HG02840 (cell line): ENCODE measurements around the gene CA10.

Source experiments
- ATAC-seq: cut with Tn5 transposase; IDR thresholded peaks from one replicate; pipeline ENCODE4 v1.9.1; 2021; ENCODE audit warnings: mild to moderate bottlenecking, moderate library complexity, moderate number of reproducible peaks; ENCODE audit not compliant: unreplicated experiment, low FRiP score

Gene CA10

GRCh38 chr17:51820766-51821165, 337.7 kb downstream of the CA10 start:
- ATAC-seq: no peak

DNA sequence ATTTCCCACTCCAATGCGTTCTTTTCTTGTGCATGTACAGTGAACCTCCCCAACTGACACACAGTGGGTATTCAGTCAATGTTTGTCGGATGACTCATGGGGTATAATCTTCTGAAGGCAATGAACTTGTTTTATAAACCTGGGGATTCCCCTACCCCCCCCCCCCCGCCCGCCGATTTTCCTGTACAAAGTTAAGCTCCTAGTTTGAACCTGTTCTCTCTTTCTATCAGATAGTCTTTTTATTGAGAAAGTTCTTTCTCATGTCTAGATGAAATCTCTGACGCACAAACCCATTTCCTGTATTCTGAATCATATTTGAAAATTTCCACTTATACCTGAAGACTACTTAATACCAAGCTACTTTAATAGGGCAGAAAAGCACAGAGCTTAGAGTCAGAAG, 338.3 kb downstream of the CA10 start:
- ATAC-seq: no peak

DNA sequence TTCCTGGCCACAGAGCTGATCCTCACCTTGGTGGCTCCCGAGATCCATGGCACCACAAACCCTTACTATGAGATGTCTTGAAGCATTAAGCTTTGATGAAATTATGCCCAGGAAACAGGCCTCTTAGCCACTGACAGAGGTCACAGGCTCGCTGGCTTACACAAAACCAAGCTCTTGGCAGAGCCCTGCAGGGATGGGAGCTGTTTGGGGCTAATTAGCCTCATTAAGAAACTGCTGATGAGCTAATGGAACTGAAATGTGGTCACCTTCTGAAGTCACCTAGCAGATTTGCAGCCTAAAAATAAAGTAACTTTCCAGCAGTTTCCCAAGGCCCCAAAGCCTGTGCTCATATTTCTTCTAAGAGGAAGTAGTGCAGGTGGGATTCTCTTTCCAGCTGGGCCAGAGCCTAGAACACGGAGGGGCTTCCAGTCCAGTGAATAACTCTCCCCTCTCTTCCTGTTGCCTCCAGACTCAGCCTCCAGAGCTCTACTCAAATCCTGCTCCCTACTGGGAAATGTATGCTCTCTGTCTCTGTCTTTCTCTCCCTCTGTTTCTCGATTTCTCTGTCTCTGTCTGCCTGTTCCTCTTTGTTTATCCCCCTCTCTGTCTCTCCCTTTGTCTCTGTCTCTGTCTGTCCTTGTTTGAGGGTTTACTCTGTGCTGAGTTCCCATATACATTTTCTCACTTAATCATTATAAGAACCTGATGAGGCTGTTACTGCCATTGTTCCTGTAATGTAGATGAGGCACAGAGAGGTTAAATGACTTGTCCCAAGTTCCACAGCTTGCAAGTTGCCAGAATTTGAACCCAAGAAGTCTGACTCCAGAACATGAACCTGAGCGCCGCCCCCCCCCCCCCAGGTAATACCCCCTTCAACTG, 338.9 kb downstream of the CA10 start:
- ATAC-seq: no peak

DNA sequence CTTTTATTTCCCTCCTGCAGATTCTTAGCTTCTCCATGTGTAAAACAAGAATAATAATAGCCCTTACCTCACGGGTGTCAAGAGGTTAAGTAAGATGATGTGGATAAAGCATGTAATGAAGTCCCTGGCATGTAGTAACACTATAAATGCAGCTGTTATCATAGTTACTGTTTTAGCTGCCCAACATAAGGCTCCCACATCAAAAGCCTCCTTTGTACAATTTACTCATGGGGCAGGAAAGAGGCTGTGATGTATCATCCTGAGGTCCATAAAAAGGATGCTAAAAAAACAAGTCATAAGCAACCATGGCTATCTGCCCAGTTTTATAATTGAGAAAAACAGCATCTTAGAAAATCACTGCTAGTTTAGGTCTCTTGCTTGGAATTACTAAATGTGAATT, 339.7 kb downstream of the CA10 start:
- no peak for ATAC-seq

GRCh38 chr17:51817955-51818354, 340.6 kb downstream of the CA10 start:
- no peak for ATAC-seq

GRCh38 chr17:51817117-51817516, 341.4 kb downstream of the CA10 start:
- no peak for ATAC-seq

- no peak for ATAC-seq
These were observed 343.4 kb downstream of the CA10 start for GRCh38 chr17:51815097-51815496.

GRCh38 chr17:51814521-51814920, 344.0 kb downstream of the CA10 start:
- ATAC-seq: no peak

DNA sequence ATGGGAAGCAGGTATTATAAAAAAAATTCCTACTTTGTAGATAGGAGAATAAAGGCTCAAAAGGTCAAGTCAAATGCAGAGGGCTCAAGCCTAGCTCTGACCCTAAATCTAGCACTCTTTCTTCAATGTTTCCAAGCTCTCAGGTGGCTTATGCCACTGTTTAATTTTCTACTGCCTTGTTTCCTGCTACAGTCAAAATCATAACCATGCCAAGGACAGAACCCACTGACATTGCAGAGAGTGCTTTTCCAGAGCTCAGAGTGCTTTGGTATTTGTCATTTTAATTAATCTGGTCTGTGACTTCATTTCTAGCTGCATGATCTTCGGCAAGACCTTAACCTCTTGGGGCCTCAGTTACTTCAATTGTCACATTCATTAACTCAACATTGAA, 344.7 kb downstream of the CA10 start:
- no peak for ATAC-seq

DNA sequence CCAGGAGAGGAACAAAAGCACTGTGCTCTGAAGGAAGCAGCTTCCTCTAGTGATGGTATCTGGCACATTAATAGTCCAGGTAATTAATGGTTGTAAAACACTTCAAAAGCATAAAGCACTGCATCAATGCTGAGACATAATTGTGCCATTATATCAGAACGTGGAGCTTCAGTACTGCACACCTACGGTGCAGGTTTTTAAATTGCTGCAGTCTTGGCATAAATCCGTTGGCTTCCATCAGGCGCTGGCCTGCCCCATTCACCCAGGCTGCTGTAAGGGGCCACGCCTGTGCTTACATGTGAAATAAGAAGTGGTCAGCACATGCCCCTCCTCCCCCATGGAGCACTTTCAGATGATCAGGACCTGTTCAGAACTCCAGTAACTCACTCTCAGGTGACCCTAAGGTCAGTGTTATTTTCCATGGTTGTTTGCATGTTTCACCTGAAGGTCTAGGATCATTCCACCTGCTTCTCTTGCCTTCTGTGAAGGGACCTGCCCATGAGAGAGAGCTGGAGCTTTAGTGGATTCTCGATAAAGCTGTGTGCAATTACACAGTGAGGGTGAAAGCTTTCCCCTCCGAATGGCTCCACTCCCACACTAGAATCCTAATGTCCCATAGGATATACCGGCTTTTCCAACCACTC, 345.3 kb downstream of the CA10 start:
- ATAC-seq: no peak

DNA sequence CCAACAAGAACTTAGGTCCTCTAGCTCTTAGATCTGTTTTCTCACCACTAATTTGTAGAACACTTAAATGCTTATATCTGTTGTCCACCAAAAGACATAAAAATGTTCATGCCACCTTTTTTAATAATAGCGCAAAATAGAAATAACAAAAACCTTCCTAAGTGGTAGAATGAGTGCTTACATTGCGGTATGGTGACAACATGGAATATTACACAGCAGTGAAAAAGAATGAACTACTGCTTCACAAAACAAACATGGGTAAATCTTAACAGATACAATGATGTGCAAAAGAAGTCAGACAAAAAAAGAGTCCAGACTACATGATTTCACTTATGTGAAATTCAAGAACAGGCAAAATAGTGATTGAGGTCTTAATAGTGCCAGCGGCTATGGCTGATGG, 351.1 kb downstream of the CA10 start:
- no peak for ATAC-seq

DNA sequence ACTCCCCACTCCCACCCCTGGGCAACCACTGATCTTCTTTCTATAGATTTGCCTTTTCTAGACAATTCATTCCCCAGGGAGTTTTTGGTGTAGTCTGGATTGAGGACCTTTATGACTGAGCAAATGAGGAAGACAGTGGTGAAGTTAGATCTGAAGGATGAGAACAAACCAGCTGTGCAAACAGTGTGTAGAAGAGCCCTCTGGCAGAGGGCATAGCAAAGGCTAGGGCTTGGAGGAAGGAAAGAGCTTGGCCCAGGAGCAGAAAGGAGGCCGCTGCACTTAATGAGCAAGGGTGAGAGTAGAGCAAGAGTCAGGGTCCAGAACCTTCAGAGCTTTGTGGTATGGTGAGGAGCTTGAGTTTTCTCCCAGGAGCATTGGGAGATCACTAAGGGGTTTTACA, 352.7 kb downstream of the CA10 start:
- no peak for ATAC-seq

- no peak for ATAC-seq
These were observed 353.3 kb downstream of the CA10 start for GRCh38 chr17:51805185-51805584.

GRCh38 chr17:51803161-51803560, 355.4 kb downstream of the CA10 start:
- ATAC-seq: no peak

DNA sequence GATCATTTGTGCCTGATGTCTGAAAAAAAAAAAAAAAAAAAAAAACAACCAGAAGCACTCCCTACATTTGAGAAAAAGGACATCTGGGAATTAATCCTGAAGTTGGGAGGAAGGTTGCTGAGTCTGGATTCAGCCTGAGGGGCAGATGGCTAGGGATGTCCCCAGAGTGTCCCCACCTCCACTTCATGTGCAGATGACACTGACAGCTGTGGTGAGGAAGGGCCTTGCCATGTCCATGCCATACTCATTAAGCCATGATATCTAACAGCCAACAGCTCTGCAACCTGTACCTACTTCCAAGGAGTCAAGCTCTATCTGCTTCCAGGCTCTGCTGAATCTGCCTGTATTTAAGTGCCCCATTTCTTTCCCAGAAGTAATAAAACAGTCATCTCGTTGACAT, 356.0 kb downstream of the CA10 start:
- no peak for ATAC-seq

- ATAC-seq: no peak
These were observed 356.9 kb downstream of the CA10 start for GRCh38 chr17:51801626-51802025.

- no peak for ATAC-seq
These were observed 358.5 kb downstream of the CA10 start for GRCh38 chr17:51799981-51800380.

- no peak for ATAC-seq
These were observed 359.3 kb downstream of the CA10 start for GRCh38 chr17:51799240-51799639.

GRCh38 chr17:51797150-51797549, 361.4 kb downstream of the CA10 start:
- ATAC-seq: no peak

DNA sequence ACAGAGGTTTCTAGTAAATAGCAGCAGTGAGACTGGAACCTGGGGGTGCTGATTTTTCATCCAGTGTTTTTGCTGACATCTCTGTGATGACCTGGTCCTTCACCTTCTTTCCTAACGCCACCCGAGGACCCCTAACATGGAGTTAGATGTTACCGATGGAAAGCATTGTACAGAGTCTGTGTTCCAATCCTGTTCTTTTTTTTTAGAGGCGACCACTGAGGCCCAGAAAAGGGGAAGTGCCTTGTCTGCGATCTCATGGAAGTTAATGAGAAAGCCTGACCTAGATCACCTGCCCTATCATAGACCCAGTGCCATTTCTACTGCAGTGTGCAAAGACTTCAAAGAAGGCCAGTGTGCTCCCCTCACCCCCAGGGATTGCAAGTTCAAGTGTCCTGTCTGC, 362.5 kb downstream of the CA10 start:
- ATAC-seq: no peak

GRCh38 chr17:51795401-51795800, 363.1 kb downstream of the CA10 start:
- no peak for ATAC-seq

DNA sequence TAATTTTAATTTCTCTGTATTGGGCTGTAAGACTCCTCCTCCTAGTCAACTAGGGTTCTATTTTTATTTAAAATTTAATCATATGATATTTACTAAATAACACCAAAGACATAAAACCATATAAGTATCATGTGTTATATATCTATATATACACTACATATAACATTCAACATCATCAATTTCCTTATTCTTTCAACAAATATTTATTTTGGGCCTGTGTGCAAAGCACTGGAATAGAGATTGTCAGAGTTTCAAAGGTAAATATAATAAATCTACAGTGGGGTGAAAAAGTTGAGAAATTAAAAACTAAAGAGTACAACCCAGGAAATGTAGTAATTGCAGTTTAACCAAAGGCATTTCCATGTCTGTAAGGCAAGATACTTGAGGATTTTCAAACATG, 364.0 kb downstream of the CA10 start:
- ATAC-seq: no peak
